GM10248 (cell line): ENCODE results near the gene CST4.

ENCODE experiments used
- CTCF ChIA-PET: fragments of 300-600 bp; sonication (Branson Sonifier 250); formaldehyde crosslinking; extraction: SDS; loops from one replicate; lab custom pipeline; 2021; ENCODE audit warnings: antibody characterized with exemption; lab: Yijun Ruan, JAX
- POLR2A ChIA-PET: fragments of 350-650 bp; sonication (Branson Sonifier 250); formaldehyde crosslinking; extraction: SDS; loops from one replicate; lab custom pipeline; 2020; ENCODE audit warnings: antibody characterized with exemption; lab: Yijun Ruan, JAX
- DNase-seq: peaks from one replicate; pipeline ENCODE4 v3.0.0; 2012; ENCODE audit errors: extremely low spot score
- CTCF ChIP-seq: IDR thresholded peaks from 2 replicates; pipeline ENCODE4 v1.5.1; 2012; ENCODE audit warnings: mild to moderate bottlenecking, low read depth; ENCODE audit errors: extremely low read depth, missing control alignments, control extremely low read depth

The CST4 gene

GRCh38 chr20:23643659-23644058 lies 45.2 kb downstream of the CST4 start:
- CTCF ChIA-PET = interaction anchor here (1.6 kb wide), 1 partner anchor 10 kb away, joined by 4 read pairs; no protein-coding TSS in a partner anchor
- TF ChIP-seq CTCF = no peak
- POLR2A ChIA-PET = no interaction called here
- no peak for DNase-seq

GRCh38 chr20:23641936-23642751 lies 46.7 kb downstream of the CST4 start:
- ChIA-PET CTCF (interaction anchor here (1.6 kb wide), 1 partner anchor 12 kb away, joined by 4 read pairs; no protein-coding TSS in a partner anchor), POLR2A (no interaction called here)
- no peak for DNase-seq
- TF ChIP-seq CTCF = no peak

GRCh38 chr20:23640671-23641667 lies 47.9 kb downstream of the CST4 start:
- peak; percentile 21 for DNase-seq
- no peak for TF ChIP-seq CTCF
- CTCF ChIA-PET = interaction anchor here (1.2 kb wide), 1 partner anchor 34 kb away, joined by 3 read pairs; no protein-coding TSS in a partner anchor
- POLR2A ChIA-PET = no interaction called here

- ChIA-PET CTCF (interaction anchor here (1.2 to 1.4 kb wide), 2 partner anchors 28 to 33 kb away, joined by 3 to 5 read pairs; no protein-coding TSS in a partner anchor), POLR2A (no interaction called here)
- TF ChIP-seq CTCF = no peak
- peak; percentile 8 for DNase-seq
Observed at GRCh38 chr20:23640018-23640601, 48.7 kb downstream of the CST4 start.

- DNase-seq = no peak
- no peak for TF ChIP-seq CTCF
- CTCF ChIA-PET = interaction anchor here (1.4 kb wide), 1 partner anchor 29 kb away, joined by 5 read pairs; no protein-coding TSS in a partner anchor
- POLR2A ChIA-PET = no interaction called here
Observed at GRCh38 chr20:23639490-23639958, 49.3 kb downstream of the CST4 start.
